ENCODE results near the gene CIAO2B.
A peak's percentile ranks its signal among the peaks of the same experiment; 100 is the strongest.
"Not testable (repeated sequence)": the region's sequence is repeated elsewhere in the genome, so short reads cannot be mapped to it uniquely, and the experiment has no call there.

The CIAO2B gene

GRCh38 chr16:66936889-66937554 lies 2.8 kb upstream of the CIAO2B start:
- no peak for DNase-seq

DNA sequence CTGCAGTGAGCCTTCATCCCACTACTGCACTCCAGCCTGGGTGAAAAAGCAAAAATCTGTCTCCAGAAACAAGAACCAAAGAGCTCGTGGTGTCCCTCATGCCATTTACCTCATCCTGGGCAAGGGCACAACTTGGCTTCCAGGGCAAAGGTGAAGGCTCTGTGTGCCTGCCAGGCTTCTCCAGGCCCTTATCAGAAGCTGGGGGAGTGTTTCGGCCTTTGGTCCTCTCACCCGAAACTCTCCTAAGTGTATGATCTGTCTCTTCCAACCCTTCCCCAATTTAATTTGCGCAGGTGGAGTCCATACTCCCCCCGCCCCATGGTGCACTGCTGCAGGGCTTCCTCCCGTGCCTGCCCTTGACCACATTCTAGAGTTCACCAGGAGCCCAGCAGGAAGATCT lies 2.3 kb upstream of the CIAO2B start:
- DNase-seq: no peak

- DNase-seq: no peak
Measured at GRCh38 chr16:66935314-66936011, 1.3 kb upstream of the CIAO2B start, which contains the start of gene CES2. CES2 (plus strand) TSS chr16:66935516; CDS start chr16:66935636, 120 bp downstream.

GRCh38 chr16:66934839-66935313 lies 674 bp upstream of the CIAO2B start:
- not testable (repeated sequence) for DNase-seq

- DNase-seq: no peak
Measured at GRCh38 chr16:66933776-66934137, 445 bp downstream of the CIAO2B start.

DNA sequence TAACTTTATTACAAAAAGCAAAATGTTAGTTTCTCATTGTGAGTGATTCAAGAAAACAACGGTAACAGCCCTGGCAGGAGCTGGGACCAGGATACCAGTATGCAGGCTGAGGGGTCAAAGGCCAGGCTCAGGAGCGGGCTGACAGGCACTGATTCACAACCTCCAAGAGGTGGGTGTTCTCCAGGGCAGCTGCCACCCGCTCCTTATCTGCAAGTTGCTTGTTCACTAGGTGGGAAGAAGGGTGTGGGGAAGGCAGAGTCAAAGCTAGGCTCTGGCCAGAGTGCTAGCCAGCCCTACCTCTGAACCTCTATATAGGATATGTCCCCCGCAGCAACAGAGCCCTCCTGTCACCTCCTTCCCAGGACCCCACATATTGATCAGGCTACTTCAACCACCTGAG lies 2.1 kb downstream of the CIAO2B start:
- no peak for DNase-seq

GRCh38 chr16:66931665-66932064 lies 2.5 kb downstream of the CIAO2B start:
- DNase-seq: no peak

- no peak for DNase-seq
Measured at GRCh38 chr16:66930189-66930588, 4.0 kb downstream of the CIAO2B start.

- DNase-seq: no peak
Measured at GRCh38 chr16:66928702-66929388, 5.4 kb downstream of the CIAO2B start.

GRCh38 chr16:66927918-66928649 lies 6.1 kb downstream of the CIAO2B start:
- no peak for DNase-seq

- peak; percentile 64 for DNase-seq
Measured at GRCh38 chr16:66926961-66927436, 7.2 kb downstream of the CIAO2B start.

DNA sequence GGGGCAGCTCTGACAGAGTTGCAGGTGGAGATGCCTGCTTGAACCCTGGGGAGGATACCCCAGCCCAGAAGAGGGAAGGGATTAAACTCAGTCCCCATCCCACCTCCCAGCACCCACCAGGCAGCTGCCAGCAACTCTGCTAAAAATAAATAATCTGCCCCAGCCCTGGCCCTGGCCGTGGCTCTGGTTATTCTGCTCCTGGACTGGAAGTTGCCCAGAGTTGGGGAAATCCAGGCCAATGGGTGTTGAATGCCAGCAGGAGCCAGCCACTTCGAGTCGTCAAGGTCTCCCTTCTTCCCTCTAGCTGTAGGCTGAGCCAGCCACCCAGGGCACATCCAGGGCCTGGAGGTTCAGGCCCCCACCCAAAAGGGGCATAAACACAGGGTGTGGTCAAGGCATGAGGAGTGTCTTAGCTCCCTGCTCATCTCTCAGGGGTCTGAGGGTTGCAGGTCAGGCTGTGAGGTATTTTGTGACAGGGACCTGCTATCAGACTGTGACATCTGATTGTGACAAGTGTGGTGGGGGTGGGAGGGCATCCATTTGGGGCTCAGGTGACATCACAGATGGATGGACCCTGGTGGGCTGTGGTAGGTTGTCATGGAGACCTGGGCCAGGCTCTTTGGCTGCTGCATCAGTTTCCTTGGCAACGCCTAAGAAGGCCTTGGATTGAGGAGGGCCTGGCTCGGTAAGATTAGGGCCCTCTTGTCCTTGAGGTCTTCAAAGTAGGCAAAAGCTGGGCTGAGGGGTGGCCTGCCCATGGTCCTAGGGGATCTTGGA lies 7.8 kb downstream of the CIAO2B start:
- DNase-seq: no peak

GRCh38 chr16:66925322-66925840 lies 8.8 kb downstream of the CIAO2B start, which contains the start of gene RRAD:
RRAD (minus strand) TSS chr16:66925535; CDS start chr16:66925179, 356 bp downstream.
- no peak for DNase-seq

- DNase-seq: no peak
Measured at GRCh38 chr16:66924527-66925321, 9.5 kb downstream of the CIAO2B start.

- no peak for DNase-seq
Measured at GRCh38 chr16:66923866-66924265, 10.3 kb downstream of the CIAO2B start.

DNA sequence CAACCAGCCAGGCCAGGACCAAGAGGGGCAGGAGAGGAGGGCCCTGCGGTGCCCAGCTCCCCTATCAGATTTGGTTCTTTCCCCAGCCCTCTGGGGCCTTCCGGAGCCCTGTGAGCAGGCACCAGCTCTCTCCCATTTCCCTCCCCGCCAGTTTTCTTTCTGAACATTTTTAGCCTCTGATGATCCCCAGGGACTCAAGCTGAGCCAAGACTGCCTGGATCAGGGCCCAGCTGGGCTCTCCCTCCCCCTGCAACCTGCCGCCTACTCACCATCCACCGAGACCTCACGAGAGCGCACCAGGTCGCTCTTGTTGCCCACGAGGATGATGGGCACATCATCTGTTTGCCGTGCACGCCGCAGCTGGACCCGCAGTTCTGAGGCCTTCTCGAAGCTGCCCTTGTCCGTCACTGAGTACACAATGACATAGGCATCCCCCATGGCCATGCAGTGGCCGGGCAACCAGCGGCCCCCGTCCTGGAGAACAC lies 10.9 kb downstream of the CIAO2B start:
- DNase-seq: peak; percentile 34

- DNase-seq: no peak
Measured at GRCh38 chr16:66921729-66922450, 12.3 kb downstream of the CIAO2B start.

DNA sequence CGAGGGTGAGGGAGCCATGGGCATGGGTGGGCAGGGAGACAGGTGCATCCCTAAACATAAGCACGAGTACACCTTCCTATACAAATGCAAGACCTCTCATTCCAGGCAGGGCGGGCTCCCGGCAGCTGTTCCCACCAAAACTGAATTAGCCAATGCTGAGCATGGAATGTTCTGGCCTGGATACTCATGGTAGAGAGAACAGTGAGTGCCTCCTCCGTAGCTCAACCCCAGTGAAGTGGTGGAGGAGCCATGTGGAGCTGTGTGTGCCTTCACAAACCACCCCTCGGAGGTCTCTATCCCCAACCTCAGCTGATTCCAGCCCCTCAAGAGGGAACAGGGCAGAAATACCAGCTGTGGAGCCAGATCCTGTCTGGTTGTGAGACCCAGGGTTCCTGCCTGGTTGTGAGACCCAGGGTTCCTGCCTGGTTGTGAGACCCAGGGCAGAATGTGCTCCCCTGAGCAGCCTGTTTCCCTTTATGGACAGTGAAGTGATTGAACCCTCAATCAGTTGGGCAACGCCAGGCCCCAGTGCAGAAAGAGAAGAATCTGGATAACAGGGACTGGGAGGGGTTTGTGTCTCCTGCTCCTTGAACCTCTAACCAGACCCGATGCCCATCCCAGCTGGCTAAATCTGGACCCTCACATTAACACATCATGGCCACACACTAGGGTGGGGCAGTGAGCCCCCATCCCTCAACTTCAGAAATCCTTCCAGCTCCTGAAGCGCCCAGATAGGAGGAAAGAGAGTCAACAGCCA lies 13.1 kb downstream of the CIAO2B start:
- no peak for DNase-seq

DNA sequence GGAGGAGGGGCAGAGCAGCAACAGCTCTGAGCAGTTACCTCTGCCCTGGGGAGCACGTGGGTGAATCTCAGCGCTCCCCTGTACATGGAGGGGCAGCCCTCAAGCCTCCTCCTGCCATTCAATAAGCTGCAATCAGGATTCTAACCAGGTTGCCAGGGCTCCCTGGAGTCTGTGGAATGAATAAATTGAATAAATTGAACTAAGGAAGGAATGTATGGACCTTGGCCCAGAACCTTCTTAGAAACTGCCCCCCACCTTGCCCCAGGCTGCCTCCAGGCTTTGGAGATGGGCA lies 14.0 kb downstream of the CIAO2B start:
- no peak for DNase-seq
